B cell (primary cell): ENCODE data around the gene HUS1B. TPM values are rescaled to one million over a fixed set of nuclear protein-coding genes. Genes with fewer than 3 reads are reported as not detected.

Experiments
- ATAC-seq: fragments of 200-7000 bp; cut with Tn5 transposase; one replicate; pipeline ENCODE4 v1.10.0; 2021; ENCODE audit warnings: low read depth, mild to moderate bottlenecking, moderate number of reproducible peaks, moderate library complexity
- CTCF ChIA-PET: fragments of 350-600 bp; sonication (Branson Sonifier 250); formaldehyde crosslinking; loops from one replicate; lab custom pipeline; 2021; ENCODE audit warnings: antibody characterized with exemption, inconsistent platforms; lab: Charles Lee
- POLR2A ChIA-PET: fragments of 350-600 bp; sonication (Branson Sonifier 250); formaldehyde crosslinking; loops from one replicate; lab custom pipeline; 2021; ENCODE audit warnings: antibody characterized with exemption; lab: Charles Lee
- DNase-seq: peaks from one replicate; pipeline ENCODE4 v3.0.0; 2013
- H2AFZ ChIP-seq: 2 replicates; pipeline ENCODE4 v1.6.1; 2012; ENCODE audit warnings: mild to moderate bottlenecking, low read depth, low read length; ENCODE audit not compliant: insufficient read depth, poor library complexity, severe bottlenecking
- H3K27ac ChIP-seq, 2 donors: 1 replicate in 1 of 2; 2 replicates in 1 of 2; pipeline ENCODE4 v1.5.1; 2012 to 2013; ENCODE audit warnings: low read length in 2 of 2, mild to moderate bottlenecking in 2 of 2, moderate library complexity in 1 of 2
- H3K27me3 ChIP-seq, 4 experiments: fragments of 200-600 bp in 1 of 4; sonication (generic) in 1 of 4; replicated peaks in 1 of 4; 1 replicate in 2 of 4; 2 replicates in 2 of 4; pipeline versions ENCODE4 v1.6.1 to v1.7.0; 2013 to 2016; ENCODE audit warnings: low read length in 3 of 4, mild to moderate bottlenecking in 2 of 4, mixed read lengths in 1 of 4, moderate library complexity in 1 of 4; ENCODE audit not compliant: insufficient read depth in 4 of 4, control insufficient read depth in 3 of 4; ENCODE audit errors: control extremely low read depth in 1 of 4
- H3K36me3 ChIP-seq, 2 experiments: replicated peaks in 1 of 2; 1 replicate in 1 of 2; 2 replicates in 1 of 2; pipeline versions ENCODE4 v1.6.1 to v1.7.1; 2013; ENCODE audit warnings: low read length in 1 of 2; ENCODE audit not compliant: insufficient read depth in 2 of 2, control insufficient read depth in 1 of 2; ENCODE audit errors: control extremely low read depth in 1 of 2, extremely low read depth in 1 of 2
- H3K4me1 ChIP-seq, 2 donors: fragments of 200-600 bp in 1 of 2; sonication (generic) in 1 of 2; 1 replicate in 1 of 2; 2 replicates in 1 of 2; pipeline versions ENCODE4 v1.5.1 to v1.6.1; 2013 to 2017; ENCODE audit warnings: low read length in 2 of 2; ENCODE audit not compliant: control insufficient read depth in 2 of 2, insufficient read depth in 2 of 2
- H3K4me2 ChIP-seq: replicated peaks from 2 replicates; pipeline ENCODE3; 2012; ENCODE audit warnings: mild to moderate bottlenecking, low read depth, low read length; ENCODE audit not compliant: poor library complexity, severe bottlenecking
- H3K4me3 ChIP-seq, 5 experiments: fragments of 200-600 bp in 1 of 5; sonication (generic) in 1 of 5; 1 replicate in 3 of 5; 2 replicates in 2 of 5; pipeline versions ENCODE4 v1.5.1 to v1.7.0; 2011 to 2016; ENCODE audit warnings: low read length in 4 of 5, mild to moderate bottlenecking in 4 of 5, low read depth in 2 of 5, control low read depth in 1 of 5, moderate library complexity in 1 of 5; ENCODE audit not compliant: insufficient read depth in 1 of 5; ENCODE audit errors: control extremely low read depth in 1 of 5, extremely low read depth in 1 of 5
- H3K79me2 ChIP-seq: fragments of 200-600 bp; sonication (generic); one replicate; pipeline ENCODE4 v1.6.0; 2016; ENCODE audit warnings: low read length; ENCODE audit not compliant: control insufficient read depth, insufficient read depth
- H3K9ac ChIP-seq: fragments of 200-600 bp; sonication (generic); 2 replicates; pipeline ENCODE4 v1.6.1; 2017; ENCODE audit warnings: mild to moderate bottlenecking, low read length, moderate library complexity
- H3K9me3 ChIP-seq, 3 donors: one replicate each; pipeline versions ENCODE4 v1.6.1 to v1.7.1; 2013; ENCODE audit warnings: low read length in 2 of 3; ENCODE audit not compliant: control insufficient read depth in 2 of 3, insufficient read depth in 1 of 3; ENCODE audit errors: control extremely low read depth in 1 of 3
- H4K20me1 ChIP-seq: 2 replicates; pipeline ENCODE4 v1.6.0; 2012; ENCODE audit warnings: mild to moderate bottlenecking, low read length; ENCODE audit not compliant: insufficient read depth, control insufficient read depth, poor library complexity, severe bottlenecking
- H3K27ac Mint-ChIP-seq: one replicate; pipeline ENCODE4 v1.8.0; 2021; ENCODE audit warnings: mixed read lengths
- H3K27me3 Mint-ChIP-seq: one replicate; pipeline ENCODE4 v1.8.0; 2021; ENCODE audit warnings: mixed read lengths
- H3K4me1 Mint-ChIP-seq: one replicate; pipeline ENCODE4 v1.8.0; 2021; ENCODE audit warnings: mixed read lengths
- H3K4me3 Mint-ChIP-seq: one replicate; pipeline ENCODE4 v1.8.0; 2021; ENCODE audit warnings: mixed read lengths
- H3K9me3 Mint-ChIP-seq: one replicate; pipeline ENCODE4 v1.8.0; 2022; ENCODE audit warnings: mixed read lengths; ENCODE audit not compliant: insufficient read depth
- EZH2 ChIP-seq: IDR thresholded peaks from 2 replicates; pipeline ENCODE4 v1.6.1; 2012; ENCODE audit warnings: borderline replicate concordance, low read depth, mild to moderate bottlenecking, moderate library complexity, low read length; ENCODE audit not compliant: insufficient read depth, poor library complexity, severe bottlenecking
- WGBS: methylation state at CpG from one replicate; pipeline ENCODE4 v1.1.5; 2013; ENCODE audit warnings: missing lambda C conversion rate; ENCODE audit not compliant: insufficient coverage; 5-methylcytosine and 5-hydroxymethylcytosine counted together
- intact Hi-C: fragments of 100-400 bp; cut with micrococcal nuclease; formaldehyde crosslinking; loops from one replicate; pipeline ENCODE4 v1.10.0; 2022
- polyA plus RNA-seq: library from polyadenylated mRNA; depleted of rRNA; stranded (reverse); fragments of >200 nt; gene quantifications from 2 replicates; pipeline ENCODE4 v1.2.3, GENCODE V29; 2012
- total RNA-seq, 2 donors: library from RNA; stranded (reverse); fragments of 120-200 nt in 1 of 2; gene quantifications; 1 replicate in 1 of 2; 2 replicates in 1 of 2; pipeline versions ENCODE4 v1.2.3 to v1.2.4, GENCODE V29; 2013 to 2022
- TF ChIP-seq, protein P1 (sequence below): fragments of 200-600 bp; IDR thresholded peaks from one replicate; pipeline ENCODE4 v1.8.0; 2022; ENCODE audit warnings: antibody characterized with exemption, mild to moderate bottlenecking

Gene HUS1B
- total and polyA plus RNA-seq, 2 donors (not counting 1 experiment from before 2014, with no cell fraction given) = 2.9 to 4.4 TPM

DNA sequence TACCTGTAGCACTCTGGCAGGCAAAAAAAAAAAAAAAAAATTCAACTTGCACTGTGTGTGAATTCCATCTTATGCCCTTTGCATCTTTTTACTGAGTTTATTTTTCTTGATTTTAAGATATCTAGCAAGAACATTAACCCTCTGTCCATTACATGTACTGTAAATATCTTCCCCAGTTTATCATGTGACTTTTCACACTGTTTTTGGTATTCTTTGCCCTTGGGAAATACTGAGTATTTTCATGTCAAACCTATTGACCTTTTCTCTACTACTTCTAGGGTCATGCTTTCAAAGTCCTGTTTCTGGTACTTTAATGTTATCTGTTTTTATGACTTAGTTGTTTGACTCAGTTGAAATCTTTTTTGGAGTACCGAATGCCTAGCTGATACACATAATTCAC, 843 bp upstream of the HUS1B start:
- Mint-ChIP-seq H3K9me3 (no peaks in the 10 kb centered on the region), H3K4me1 (peaks cover 41% of the 10 kb centered on the region), H3K27ac (no peak overlapping the region), H3K27me3 (no peaks in the 10 kb centered on the region), H3K4me3 (no peak overlapping the region)
- H3K4me1 ChIP-seq = peaks cover 8 to 9% of the 10 kb centered on the region in 2 donors
- ChIA-PET POLR2A (no interaction called here), CTCF (no interaction called here)
- H4K20me1 ChIP-seq = peaks cover 30% of the 10 kb centered on the region
- H3K27me3 ChIP-seq = no peaks in the 10 kb centered on the region
- no peak overlapping the region for H3K4me3 ChIP-seq
- H3K9me3 ChIP-seq = peaks cover 0 to 10% (median 0%) of the 10 kb centered on the region in 3 donors
- no peak overlapping the region for H3K9ac ChIP-seq
- no peak for ATAC-seq
- DNase-seq = no peak
- H3K4me2 ChIP-seq = no peak overlapping the region
- H3K36me3 ChIP-seq = peaks cover 0 to 7% of the 10 kb centered on the region in 2 experiments
- no peak overlapping the region for H2AFZ ChIP-seq
- no peak overlapping the region for H3K27ac ChIP-seq
- TF ChIP-seq, protein P1, sequence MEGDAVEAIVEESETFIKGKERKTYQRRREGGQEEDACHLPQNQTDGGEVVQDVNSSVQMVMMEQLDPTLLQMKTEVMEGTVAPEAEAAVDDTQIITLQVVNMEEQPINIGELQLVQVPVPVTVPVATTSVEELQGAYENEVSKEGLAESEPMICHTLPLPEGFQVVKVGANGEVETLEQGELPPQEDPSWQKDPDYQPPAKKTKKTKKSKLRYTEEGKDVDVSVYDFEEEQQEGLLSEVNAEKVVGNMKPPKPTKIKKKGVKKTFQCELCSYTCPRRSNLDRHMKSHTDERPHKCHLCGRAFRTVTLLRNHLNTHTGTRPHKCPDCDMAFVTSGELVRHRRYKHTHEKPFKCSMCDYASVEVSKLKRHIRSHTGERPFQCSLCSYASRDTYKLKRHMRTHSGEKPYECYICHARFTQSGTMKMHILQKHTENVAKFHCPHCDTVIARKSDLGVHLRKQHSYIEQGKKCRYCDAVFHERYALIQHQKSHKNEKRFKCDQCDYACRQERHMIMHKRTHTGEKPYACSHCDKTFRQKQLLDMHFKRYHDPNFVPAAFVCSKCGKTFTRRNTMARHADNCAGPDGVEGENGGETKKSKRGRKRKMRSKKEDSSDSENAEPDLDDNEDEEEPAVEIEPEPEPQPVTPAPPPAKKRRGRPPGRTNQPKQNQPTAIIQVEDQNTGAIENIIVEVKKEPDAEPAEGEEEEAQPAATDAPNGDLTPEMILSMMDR = no peak
- TF ChIP-seq EZH2 = no peak
- intact Hi-C loops = no loop called here
- WGBS = no CpG with 5 or more reads among the region's 1 CpG
- peaks cover 90% of the 10 kb centered on the region for H3K79me2 ChIP-seq

DNA sequence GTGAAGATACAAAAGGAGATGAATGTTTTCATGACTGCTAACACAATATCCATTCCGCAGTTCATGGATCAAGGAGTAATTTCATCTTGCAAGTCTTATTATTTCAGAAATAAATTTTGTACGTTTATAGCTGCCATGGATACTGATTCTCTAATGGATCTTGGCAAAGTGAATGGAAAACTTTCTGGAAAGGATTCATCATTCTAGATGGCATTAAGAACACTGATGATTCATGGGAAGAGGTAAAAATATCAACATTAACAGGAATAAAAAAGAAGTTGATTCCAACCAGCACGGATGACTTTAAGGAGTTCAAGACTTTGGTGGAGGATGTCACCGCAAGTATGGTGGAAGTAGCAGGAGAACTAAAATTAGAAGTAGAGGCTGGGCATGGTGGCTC, 2.8 kb downstream of the HUS1B start:
- intact Hi-C loops = no loop called here
- peaks cover 29% of the 10 kb centered on the region for H4K20me1 ChIP-seq
- no peak overlapping the region for H3K4me2 ChIP-seq
- 100% methylated on average over 2 of the region's 4 CpGs for WGBS
- H3K4me3 ChIP-seq = no peak overlapping the region
- no peak overlapping the region for H3K27ac ChIP-seq
- ATAC-seq = no peak
- H2AFZ ChIP-seq = no peak overlapping the region
- Mint-ChIP-seq H3K27me3 (no peaks in the 10 kb centered on the region), H3K9me3 (no peaks in the 10 kb centered on the region), H3K27ac (no peak overlapping the region), H3K4me3 (no peak overlapping the region), H3K4me1 (peaks cover 9% of the 10 kb centered on the region)
- H3K27me3 ChIP-seq = no peaks in the 10 kb centered on the region
- no peak overlapping the region for H3K9ac ChIP-seq
- H3K36me3 ChIP-seq = peaks cover 0 to 7% of the 10 kb centered on the region in 2 experiments
- no peaks in the 10 kb centered on the region for H3K4me1 ChIP-seq
- ChIA-PET CTCF (no interaction called here), POLR2A (no interaction called here)
- peaks cover 87% of the 10 kb centered on the region for H3K79me2 ChIP-seq
- TF ChIP-seq, protein P1 = no peak
- TF ChIP-seq EZH2 = no peak
- no peak for DNase-seq
- peaks cover 0 to 10% (median 0%) of the 10 kb centered on the region in 3 donors for H3K9me3 ChIP-seq
